ENCODE results near the gene FAM234B. TPM values are rescaled to one million over a fixed set of nuclear protein-coding genes. Genes with fewer than 3 reads are reported as not detected.

The FAM234B gene, protein sequence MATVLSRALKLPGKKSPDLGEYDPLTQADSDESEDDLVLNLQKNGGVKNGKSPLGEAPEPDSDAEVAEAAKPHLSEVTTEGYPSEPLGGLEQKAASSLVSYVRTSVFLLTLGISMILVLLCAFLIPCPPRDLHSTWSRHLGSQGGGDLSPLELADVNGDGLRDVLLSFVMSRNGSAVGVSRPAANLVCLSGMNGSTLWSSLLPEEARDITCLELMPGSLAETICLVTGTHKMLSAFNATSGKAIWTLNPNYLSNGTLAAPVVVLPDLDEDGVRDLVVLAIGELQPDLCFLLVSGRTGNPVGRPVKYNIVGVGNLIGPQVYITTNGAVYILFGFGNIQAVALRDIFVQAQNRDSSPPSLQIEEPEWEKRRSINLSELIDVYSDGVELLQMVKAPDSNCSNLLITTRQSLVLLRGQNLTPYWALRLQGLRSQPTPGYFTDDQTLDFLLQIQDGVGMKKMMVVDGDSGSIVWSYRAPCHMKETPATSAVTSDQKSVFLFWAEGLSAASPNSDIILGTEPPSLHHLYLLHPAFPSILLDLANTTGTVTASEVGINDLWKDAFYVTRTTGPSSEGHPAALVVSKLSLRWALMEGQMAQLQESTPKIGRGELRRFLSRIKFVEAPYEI
- total RNA-seq: 1 to 10 TPM; 7.4 to 7.7 TPM

DNA sequence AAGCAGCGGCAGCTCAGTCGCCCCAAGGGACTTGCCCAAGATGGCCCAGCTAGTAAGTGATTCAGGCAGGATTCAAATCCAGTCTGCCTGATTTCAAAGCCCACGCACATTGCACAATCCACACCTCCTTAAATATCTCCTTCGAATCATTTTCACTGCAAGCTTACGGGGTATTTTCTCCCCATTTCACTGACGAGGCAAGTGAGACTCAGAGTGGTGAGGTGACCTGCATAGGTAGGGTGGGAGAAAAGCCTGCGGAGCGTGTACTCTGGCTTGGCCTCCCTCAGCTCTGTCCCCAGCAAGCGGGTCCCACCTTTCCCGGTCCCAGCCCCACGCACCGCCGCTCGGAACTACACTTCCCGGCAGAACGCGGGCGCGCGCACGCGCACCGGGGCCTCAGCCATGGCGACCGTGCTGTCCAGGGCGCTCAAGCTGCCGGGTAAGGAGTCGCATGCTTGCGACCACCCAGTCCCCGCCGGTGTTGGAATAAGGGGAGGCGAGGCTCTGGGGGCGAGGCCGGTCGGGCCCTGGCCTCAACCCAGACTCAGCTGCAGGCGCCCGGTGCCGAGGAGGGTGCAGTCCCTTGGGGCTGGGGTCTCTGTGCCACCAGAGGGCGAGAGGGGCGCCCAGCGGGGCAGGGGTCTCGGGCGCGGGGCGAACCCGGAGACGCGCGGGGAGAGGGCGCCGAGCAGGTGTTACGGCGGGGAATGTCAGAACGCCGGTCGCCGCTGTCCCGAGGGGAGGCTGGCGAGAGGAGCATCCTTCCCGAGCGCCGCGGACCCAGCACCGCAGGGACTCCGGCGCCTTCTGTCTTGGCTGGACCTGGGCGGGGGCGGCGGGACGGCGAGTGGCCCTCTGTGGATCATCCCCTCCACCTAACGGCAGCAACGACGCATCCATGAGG is at the start of gene FAM234B:
FAM234B (plus strand) TSS at position 380 of the 904 bp plus-strand sequence; CDS start at position 403, 23 bp downstream.
- CTCF ChIA-PET: interaction anchor here (0.5 to 1.8 kb wide), 8 partner anchors 10 to 1920 kb away, joined by 3 to 11 read pairs (median 4); no protein-coding TSS in a partner anchor
- Mint-ChIP-seq H3K4me3 (peak within 1 kb of the TSS; percentile 79), H3K9me3 (no peaks in the 10 kb centered on the region), H3K27ac (no peak within 1 kb of the TSS), H3K36me3 (ENCODE audit: low read depth) (no peaks in the 10 kb centered on the region), H3K27me3 (ENCODE audit: low read depth) (no peaks in the 10 kb centered on the region), H3K4me1 (ENCODE audit: low read depth) (peaks cover 16% of the 10 kb centered on the region)
- peak; percentile 73 for DNase-seq
- intact Hi-C loops (cut with micrococcal nuclease): loop anchor here (1.0 to 5.0 kb wide), 2 partner anchors 44 to 232 kb away; partner anchors contain the start of genes DDX47 and HEBP1

DNA sequence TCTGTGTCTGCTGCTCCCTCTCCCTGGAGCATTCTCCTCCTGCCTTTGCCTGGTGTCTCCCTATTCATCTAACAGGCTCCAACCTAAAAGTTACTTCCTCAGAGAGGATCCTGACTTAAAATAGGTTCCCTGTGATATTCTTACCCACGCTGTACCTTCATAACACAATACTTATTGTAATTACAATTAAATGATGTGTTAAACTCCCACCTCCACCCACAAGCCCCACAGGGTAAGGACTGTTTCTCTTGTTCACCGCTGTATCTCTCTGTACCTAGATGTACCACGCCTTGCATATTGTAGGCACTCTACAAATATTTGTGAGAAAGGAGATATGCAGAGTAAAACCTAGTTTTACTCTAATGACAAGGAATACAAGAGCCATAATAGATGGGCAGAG is 49.1 kb upstream of the FAM234B start:
- Mint-ChIP-seq H3K36me3 (ENCODE audit: low read depth) (no peaks in the 10 kb centered on the region), H3K27me3 (ENCODE audit: low read depth) (no peaks in the 10 kb centered on the region), H3K27ac (no peak overlapping the region), H3K4me1 (ENCODE audit: low read depth) (peaks cover 35% of the 10 kb centered on the region), H3K9me3 (peaks cover 2% of the 10 kb centered on the region), H3K4me3 (no peak overlapping the region)
- intact Hi-C loops (cut with micrococcal nuclease): no loop called here
- CTCF ChIA-PET: no interaction called here
- DNase-seq: no peak

DNA sequence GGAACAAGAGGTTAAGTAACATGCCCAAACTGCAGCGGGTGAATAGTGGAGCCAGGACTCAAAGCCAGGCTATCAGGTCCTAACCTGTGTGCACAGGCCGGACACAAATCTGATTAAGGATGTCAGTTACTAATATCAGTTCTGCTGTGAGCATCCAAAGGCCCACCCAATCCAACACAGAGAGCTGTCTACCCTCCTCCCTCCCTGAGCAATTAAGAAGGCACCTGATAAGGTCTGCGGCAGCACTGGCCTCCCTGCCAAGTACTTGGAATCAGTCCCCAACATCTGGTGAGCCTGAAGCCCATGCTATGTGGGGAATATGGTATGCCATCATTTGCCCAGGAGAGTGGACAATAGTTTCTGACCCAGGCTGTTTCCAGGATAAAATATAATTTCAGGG is 48.0 kb upstream of the FAM234B start:
- CTCF ChIA-PET: interaction anchor here (1.0 kb wide), 1 partner anchor 78 kb away, joined by 6 read pairs; no protein-coding TSS in a partner anchor
- peaks cover 35% of the 10 kb centered on the region for H3K4me1 Mint-ChIP-seq (ENCODE audit: low read depth)
- H3K9me3 Mint-ChIP-seq: peaks cover 2% of the 10 kb centered on the region
- H3K36me3 Mint-ChIP-seq (ENCODE audit: low read depth): no peaks in the 10 kb centered on the region
- no peak for DNase-seq
- no peak overlapping the region for H3K27ac Mint-ChIP-seq
- no peak overlapping the region for H3K4me3 Mint-ChIP-seq
- intact Hi-C loops (cut with micrococcal nuclease): no loop called here
- H3K27me3 Mint-ChIP-seq (ENCODE audit: low read depth): no peaks in the 10 kb centered on the region

DNA sequence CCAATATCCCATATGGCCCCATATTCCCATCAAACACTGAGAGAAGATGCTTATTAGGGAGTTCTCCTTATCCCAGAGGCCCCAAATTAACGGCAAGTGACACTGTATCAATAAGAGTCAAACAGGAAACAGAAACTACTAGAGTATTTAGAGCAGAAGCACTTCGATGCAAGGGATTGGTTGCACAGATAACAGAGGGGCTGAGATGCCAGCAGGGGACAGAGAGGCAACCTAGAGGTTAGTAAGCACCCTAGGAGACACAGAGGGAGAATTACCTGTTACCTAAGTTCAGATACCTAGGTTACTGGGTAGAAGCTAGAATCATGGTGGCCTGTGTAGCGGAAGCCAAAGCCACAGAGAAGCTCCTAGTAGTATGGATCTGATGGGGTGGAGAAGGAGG is 47.0 kb upstream of the FAM234B start:
- CTCF ChIA-PET: interaction anchor here (0.7 to 1.0 kb wide), 2 partner anchors 79 to 204 kb away, joined by 3 to 6 read pairs; no protein-coding TSS in a partner anchor
- H3K4me3 Mint-ChIP-seq: no peak overlapping the region
- intact Hi-C loops (cut with micrococcal nuclease): no loop called here
- peaks cover 38% of the 10 kb centered on the region for H3K4me1 Mint-ChIP-seq (ENCODE audit: low read depth)
- H3K27ac Mint-ChIP-seq: no peak overlapping the region
- no peaks in the 10 kb centered on the region for H3K36me3 Mint-ChIP-seq (ENCODE audit: low read depth)
- no peak for DNase-seq
- H3K27me3 Mint-ChIP-seq (ENCODE audit: low read depth): peaks cover 5% of the 10 kb centered on the region
- peaks cover 2% of the 10 kb centered on the region for H3K9me3 Mint-ChIP-seq

DNA sequence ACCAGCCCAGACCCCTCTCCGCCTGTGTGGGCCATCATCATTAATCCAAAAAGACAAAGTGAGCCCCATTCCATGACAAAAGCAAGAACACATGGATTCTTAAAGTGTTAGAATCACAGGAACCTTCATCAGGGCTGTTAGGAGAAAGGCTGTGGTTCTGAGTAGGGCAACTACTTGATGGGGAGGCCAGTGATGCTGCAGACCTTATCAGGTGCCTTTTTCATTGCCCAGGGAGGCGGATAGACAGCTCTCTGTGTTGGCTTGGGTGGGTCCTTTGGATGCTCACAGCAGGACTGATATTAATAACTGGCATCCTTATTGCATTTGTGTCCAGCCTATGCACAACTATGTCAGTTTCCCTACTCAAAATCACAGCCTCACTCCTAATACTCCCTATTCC is 46.4 kb upstream of the FAM234B start:
- Mint-ChIP-seq H3K9me3 (peaks cover 2% of the 10 kb centered on the region), H3K4me3 (no peak overlapping the region), H3K4me1 (ENCODE audit: low read depth) (peaks cover 35% of the 10 kb centered on the region), H3K36me3 (ENCODE audit: low read depth) (no peaks in the 10 kb centered on the region), H3K27me3 (ENCODE audit: low read depth) (peaks cover 6% of the 10 kb centered on the region), H3K27ac (no peak overlapping the region)
- intact Hi-C loops (cut with micrococcal nuclease): no loop called here
- CTCF ChIA-PET: no interaction called here
- DNase-seq: no peak

DNA sequence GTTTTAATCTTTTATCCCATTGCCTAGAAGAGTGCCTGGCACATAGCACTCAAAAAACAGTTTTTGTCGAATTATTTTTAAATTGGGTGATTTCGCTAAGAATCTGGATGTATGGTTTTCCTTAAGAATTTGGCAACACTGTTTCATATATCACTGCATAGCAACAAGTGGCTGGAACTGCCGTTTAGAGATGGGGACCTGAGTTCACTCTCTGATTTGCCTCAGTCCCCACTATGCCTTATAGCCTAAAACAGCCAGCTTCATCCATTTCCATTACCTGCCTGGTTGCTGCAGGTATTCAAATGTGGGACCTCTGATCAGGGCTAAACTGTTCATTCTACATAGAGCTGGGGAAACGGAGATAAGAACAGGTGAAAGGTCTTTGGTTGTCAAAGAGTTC is 45.9 kb upstream of the FAM234B start:
- H3K4me3 Mint-ChIP-seq: no peak overlapping the region
- no peak overlapping the region for H3K27ac Mint-ChIP-seq
- peaks cover 30% of the 10 kb centered on the region for H3K4me1 Mint-ChIP-seq (ENCODE audit: low read depth)
- H3K36me3 Mint-ChIP-seq (ENCODE audit: low read depth): no peaks in the 10 kb centered on the region
- no peak for DNase-seq
- CTCF ChIA-PET: interaction anchor here (0.7 kb wide), 1 partner anchor 214 kb away, joined by 3 read pairs; no protein-coding TSS in a partner anchor
- intact Hi-C loops (cut with micrococcal nuclease): no loop called here
- H3K27me3 Mint-ChIP-seq (ENCODE audit: low read depth): peaks cover 6% of the 10 kb centered on the region
- H3K9me3 Mint-ChIP-seq: peaks cover 2% of the 10 kb centered on the region

DNA sequence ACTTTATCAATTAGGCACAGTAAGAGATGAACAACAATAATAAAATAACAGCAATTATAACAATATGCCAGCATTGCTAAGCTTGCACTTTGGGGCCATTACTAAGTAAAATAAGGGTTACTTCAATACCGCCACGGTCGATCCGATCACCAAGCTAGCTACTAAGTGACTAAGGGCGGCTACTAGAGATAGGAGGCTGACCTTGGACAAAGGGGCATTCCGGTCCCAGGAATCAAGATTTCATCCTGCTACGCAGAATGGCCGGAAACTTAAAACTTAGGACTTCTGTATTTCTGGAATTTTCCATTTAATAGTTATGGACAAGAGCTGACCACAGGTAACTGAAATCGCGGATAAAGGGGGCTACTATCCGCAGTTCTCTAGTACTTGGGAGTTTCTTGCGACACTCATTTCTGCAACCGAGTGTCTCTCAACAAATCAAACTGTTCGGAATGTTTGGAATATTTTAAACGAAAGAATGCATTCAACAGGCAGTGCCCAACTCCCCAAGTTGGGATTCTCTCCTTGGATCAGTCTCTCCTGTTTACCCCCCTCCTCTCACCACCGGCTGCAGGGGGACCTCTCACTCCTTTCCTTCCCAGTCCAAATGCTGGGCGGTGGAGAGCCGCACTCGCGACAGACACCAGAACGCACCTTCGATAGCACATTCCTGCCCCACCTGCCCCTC is 44.8 kb upstream of the FAM234B start:
- peak; percentile 47 for DNase-seq
- H3K27me3 Mint-ChIP-seq (ENCODE audit: low read depth): peaks cover 6% of the 10 kb centered on the region
- intact Hi-C loops (cut with micrococcal nuclease): no loop called here
- H3K4me1 Mint-ChIP-seq (ENCODE audit: low read depth): peaks cover 26% of the 10 kb centered on the region
- H3K4me3 Mint-ChIP-seq: peak overlapping the region; percentile 77
- H3K9me3 Mint-ChIP-seq: no peaks in the 10 kb centered on the region
- peak overlapping the region; percentile 31 for H3K27ac Mint-ChIP-seq
- no peaks in the 10 kb centered on the region for H3K36me3 Mint-ChIP-seq (ENCODE audit: low read depth)
- CTCF ChIA-PET: interaction anchor here (0.6 kb wide), 1 partner anchor 192 kb away, joined by 3 read pairs; no protein-coding TSS in a partner anchor

DNA sequence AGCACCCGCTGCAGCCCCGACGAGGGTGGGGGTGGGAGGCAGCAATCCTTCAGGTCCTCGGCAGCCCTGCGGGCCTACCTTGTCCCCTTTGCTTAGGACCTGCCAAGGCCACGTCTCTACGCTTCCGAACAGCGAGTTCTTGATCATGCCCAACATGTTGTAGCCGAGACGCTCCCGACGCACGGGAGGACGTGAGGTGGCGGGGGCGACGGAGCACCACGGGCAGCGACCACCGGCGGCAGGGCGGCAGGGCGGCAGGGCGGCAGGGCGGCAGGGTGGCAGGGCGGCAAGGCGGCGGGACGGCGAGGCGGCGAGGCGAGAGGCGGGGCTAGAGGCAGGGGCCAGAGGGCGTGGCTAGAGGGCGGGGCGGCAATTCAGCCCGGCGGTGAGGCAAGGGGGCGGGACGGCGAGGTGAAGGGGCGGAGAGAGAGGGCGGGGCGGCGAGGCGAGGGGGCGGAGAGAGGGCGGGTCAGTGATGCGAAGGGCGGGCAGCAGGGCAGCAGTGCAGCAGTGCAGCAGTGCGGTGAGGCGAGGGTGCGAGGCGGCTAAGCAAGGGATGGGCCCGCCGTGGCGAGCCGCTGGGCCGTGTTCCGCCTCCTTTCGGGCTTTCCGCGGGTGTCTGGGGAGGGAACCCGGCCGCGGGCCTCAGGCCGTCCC is 44.1 kb upstream of the FAM234B start, which contains the start of gene HEBP1:
HEBP1 (minus strand) TSS at position 307 of the 657 bp plus-strand sequence; CDS start at position 156, 151 bp downstream.
- Mint-ChIP-seq H3K4me3 (peak within 1 kb of the TSS; percentile 77), H3K9me3 (no peaks in the 10 kb centered on the region), H3K36me3 (ENCODE audit: low read depth) (no peaks in the 10 kb centered on the region), H3K27me3 (ENCODE audit: low read depth) (peaks cover 6% of the 10 kb centered on the region), H3K4me1 (ENCODE audit: low read depth) (peaks cover 26% of the 10 kb centered on the region), H3K27ac (peak within 1 kb of the TSS; percentile 31)
- intact Hi-C loops (cut with micrococcal nuclease): loop anchor here (1.0 to 5.0 kb wide), 11 partner anchors 44 to 643 kb away; partner anchors contain the start of genes BORCS5, DDX47, EMP1 and FAM234B
- CTCF ChIA-PET: interaction anchor here (0.6 kb wide), 1 partner anchor 191 kb away, joined by 3 read pairs; no protein-coding TSS in a partner anchor
- DNase-seq: peak; percentile 97

DNA sequence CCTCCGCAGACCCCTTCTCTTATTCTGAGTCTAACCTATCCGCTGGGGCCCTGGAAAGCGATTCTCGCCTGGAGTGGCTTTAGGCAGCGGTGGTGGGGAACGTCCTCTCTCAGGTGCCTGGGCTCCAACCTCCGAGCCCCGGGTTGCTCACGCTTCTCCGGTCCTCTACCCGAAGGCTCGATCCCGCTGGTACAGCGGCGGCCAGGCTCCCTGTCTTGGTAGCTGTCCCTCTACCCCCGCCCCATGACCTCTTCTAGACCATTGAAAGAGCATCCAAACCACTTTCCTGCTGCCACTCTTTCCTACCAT is 43.6 kb upstream of the FAM234B start:
- intact Hi-C loops (cut with micrococcal nuclease): loop anchor here (1.0 to 5.0 kb wide), 11 partner anchors 44 to 643 kb away; partner anchors contain the start of genes BORCS5, DDX47, EMP1 and FAM234B
- no peak overlapping the region for H3K27ac Mint-ChIP-seq
- H3K36me3 Mint-ChIP-seq (ENCODE audit: low read depth): no peaks in the 10 kb centered on the region
- H3K9me3 Mint-ChIP-seq: no peaks in the 10 kb centered on the region
- peaks cover 6% of the 10 kb centered on the region for H3K27me3 Mint-ChIP-seq (ENCODE audit: low read depth)
- H3K4me1 Mint-ChIP-seq (ENCODE audit: low read depth): peaks cover 26% of the 10 kb centered on the region
- CTCF ChIA-PET: interaction anchor here (1.0 kb wide), 1 partner anchor 179 kb away, joined by 4 read pairs; no protein-coding TSS in a partner anchor
- peak overlapping the region; percentile 77 for H3K4me3 Mint-ChIP-seq
- DNase-seq: no peak

DNA sequence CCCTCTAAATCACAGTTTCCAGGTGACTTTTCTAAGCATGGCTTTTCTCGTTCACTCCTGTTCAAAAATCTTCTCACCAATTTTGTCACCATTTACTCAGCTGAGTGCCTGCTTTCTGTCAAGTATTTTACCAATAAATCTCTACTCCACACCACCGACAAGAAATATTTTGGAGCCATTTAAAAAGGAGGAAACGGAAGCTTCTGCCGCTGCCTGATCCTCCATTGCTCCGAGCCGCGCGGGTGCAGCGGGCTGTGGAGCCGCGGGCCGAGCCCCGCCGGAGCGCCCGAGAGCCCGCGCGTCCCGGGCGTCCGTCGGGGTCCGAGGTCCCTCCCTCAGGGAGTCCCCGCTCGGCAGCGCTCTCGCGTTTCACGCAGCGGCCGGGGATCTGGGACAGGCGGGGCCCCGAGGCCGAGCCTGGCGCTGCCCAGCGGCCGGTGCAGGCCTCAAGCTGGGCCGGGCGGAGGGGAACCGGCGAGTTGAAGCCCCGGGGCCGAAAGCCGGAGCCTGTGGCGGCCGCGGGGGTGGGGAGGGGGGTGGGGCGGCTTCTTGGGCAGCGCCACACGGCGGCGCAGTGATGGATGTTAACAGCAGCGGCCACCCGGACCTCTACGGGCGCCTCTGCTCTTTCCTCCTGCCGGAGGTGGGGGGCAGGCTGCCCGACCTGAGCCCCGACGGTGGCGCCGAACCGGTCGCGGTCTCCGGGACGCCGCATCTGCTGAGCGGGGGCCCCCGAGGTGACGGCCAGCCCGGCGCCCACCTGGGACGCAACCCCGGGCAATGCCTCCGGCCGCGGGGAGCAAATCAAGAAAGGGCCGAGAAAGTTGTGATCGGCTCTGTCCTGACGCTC is 43.0 kb upstream of the FAM234B start:
- CTCF ChIA-PET: interaction anchor here (0.6 to 1.0 kb wide), 2 partner anchors 44 to 178 kb away, joined by 3 to 4 read pairs; no protein-coding TSS in a partner anchor
- Mint-ChIP-seq H3K27ac (no peak overlapping the region), H3K27me3 (ENCODE audit: low read depth) (peaks cover 6% of the 10 kb centered on the region), H3K36me3 (ENCODE audit: low read depth) (no peaks in the 10 kb centered on the region), H3K9me3 (no peaks in the 10 kb centered on the region), H3K4me3 (peak overlapping the region; percentile 77), H3K4me1 (ENCODE audit: low read depth) (peaks cover 26% of the 10 kb centered on the region)
- intact Hi-C loops (cut with micrococcal nuclease): loop anchor here (1.0 to 5.0 kb wide), 11 partner anchors 43 to 644 kb away; partner anchors contain the start of genes BORCS5, DDX47, EMP1 and FAM234B
- DNase-seq: peak; percentile 34
